ENCODE results near the gene SAMD8.
"Not testable (repeated sequence)": the region's sequence is repeated elsewhere in the genome, so short reads cannot be mapped to it uniquely, and the experiment has no call there.

Gene SAMD8

GRCh38 chr10:75107756-75108683 is 3.4 kb upstream of the SAMD8 start:
- Mint-ChIP-seq H3K4me1 (ENCODE audit: low read depth) (peaks cover 22% of the 10 kb centered on the region), H3K4me3 (no peak overlapping the region), H3K27ac (no peak overlapping the region), H3K36me3 (ENCODE audit: low read depth) (no peaks in the 10 kb centered on the region), H3K27me3 (ENCODE audit: low read depth) (no peaks in the 10 kb centered on the region), H3K9me3 (no peaks in the 10 kb centered on the region)
- DNase-seq (ENCODE audit: low spot score): no peak

GRCh38 chr10:75108684-75109458 is 2.6 kb upstream of the SAMD8 start:
- Mint-ChIP-seq H3K36me3 (ENCODE audit: low read depth) (no peaks in the 10 kb centered on the region), H3K27me3 (ENCODE audit: low read depth) (no peaks in the 10 kb centered on the region), H3K4me1 (ENCODE audit: low read depth) (peaks cover 30% of the 10 kb centered on the region), H3K9me3 (no peaks in the 10 kb centered on the region), H3K27ac (no peak overlapping the region), H3K4me3 (peak overlapping the region; percentile 66)
- no peak for DNase-seq (ENCODE audit: low spot score)

GRCh38 chr10:75109459-75109778 is 2.0 kb upstream of the SAMD8 start:
- Mint-ChIP-seq H3K4me3 (peak overlapping the region; percentile 66), H3K4me1 (ENCODE audit: low read depth) (peaks cover 32% of the 10 kb centered on the region), H3K36me3 (ENCODE audit: low read depth) (no peaks in the 10 kb centered on the region), H3K27me3 (ENCODE audit: low read depth) (no peaks in the 10 kb centered on the region), H3K9me3 (no peaks in the 10 kb centered on the region), H3K27ac (peak overlapping the region; percentile 37)
- DNase-seq (ENCODE audit: low spot score): no peak

- no peaks in the 10 kb centered on the region for H3K9me3 Mint-ChIP-seq
- peak overlapping the region; percentile 87 for H3K4me3 Mint-ChIP-seq
- no peaks in the 10 kb centered on the region for H3K27me3 Mint-ChIP-seq (ENCODE audit: low read depth)
Observed at GRCh38 chr10:75110006-75110632, 1.3 kb upstream of the SAMD8 start.

DNA sequence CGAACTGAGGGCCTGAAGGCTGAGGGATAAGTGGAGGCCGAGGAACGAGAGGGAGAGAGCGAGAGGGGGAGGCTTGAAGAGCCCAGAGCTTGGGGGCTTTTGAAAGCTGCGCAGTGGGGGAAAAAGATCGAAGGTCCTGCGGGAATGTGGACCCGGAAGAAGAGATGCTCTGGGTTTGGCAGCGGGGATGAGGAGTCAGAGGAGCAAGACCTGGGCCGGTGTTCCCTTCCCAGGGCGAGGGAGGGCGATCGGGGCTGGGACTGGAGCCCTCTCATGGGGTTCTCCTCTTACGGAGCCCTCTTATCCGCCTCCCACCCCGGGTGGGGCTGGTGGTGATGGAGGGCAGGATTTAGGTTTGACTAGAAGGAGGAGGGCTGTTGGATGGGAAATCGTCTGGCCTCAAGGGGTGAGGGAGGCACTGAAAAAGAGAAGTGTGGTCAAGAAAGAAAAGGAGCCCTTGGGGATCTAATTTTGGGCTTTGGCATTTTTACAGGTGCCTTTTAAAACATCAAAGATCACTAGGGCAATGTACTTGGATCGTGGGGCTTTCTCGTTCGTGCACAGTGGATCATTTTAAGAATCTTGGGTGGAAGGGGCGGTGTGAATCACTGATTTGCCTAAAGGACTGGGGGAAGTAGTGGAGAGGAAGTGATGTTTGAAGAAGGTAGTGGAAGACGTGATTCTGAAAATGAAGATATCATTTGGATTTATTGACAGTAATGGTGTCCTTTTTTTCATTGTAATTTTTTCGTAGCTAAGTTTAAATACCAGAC is 637 bp downstream of the SAMD8 start:
- peaks cover 43% of the 10 kb centered on the region for H3K4me1 Mint-ChIP-seq (ENCODE audit: low read depth)

More at GRCh38 chr10:75110006-75110632, 1.3 kb upstream of the SAMD8 start:
- Mint-ChIP-seq H3K36me3 (ENCODE audit: low read depth) (no peaks in the 10 kb centered on the region), H3K4me1 (ENCODE audit: low read depth) (peaks cover 39% of the 10 kb centered on the region), H3K27ac (peak overlapping the region; percentile 87)
- DNase-seq (ENCODE audit: low spot score): no peak

GRCh38 chr10:75115137-75115536 is 3.7 kb downstream of the SAMD8 start:
- no peak overlapping the region for H3K27ac Mint-ChIP-seq

More for the DNA sequence above, 637 bp downstream of the SAMD8 start:
- DNase-seq (ENCODE audit: low spot score): peak; percentile 40
- no peaks in the 10 kb centered on the region for H3K27me3 Mint-ChIP-seq (ENCODE audit: low read depth)
- peak overlapping the region; percentile 92 for H3K27ac Mint-ChIP-seq
- H3K4me3 Mint-ChIP-seq: peak overlapping the region; percentile 86
- no peaks in the 10 kb centered on the region for H3K36me3 Mint-ChIP-seq (ENCODE audit: low read depth)
- no peaks in the 10 kb centered on the region for H3K9me3 Mint-ChIP-seq

GRCh38 chr10:75116941-75117775 is 5.7 kb downstream of the SAMD8 start:
- not testable (repeated sequence) for DNase-seq (ENCODE audit: low spot score); H3K4me3 Mint-ChIP-seq; H3K36me3 Mint-ChIP-seq (ENCODE audit: low read depth); H3K9me3 Mint-ChIP-seq; H3K27ac Mint-ChIP-seq; H3K27me3 Mint-ChIP-seq (ENCODE audit: low read depth)
- peaks cover 35% of the 10 kb centered on the region for H3K4me1 Mint-ChIP-seq (ENCODE audit: low read depth)

More at GRCh38 chr10:75115137-75115536, 3.7 kb downstream of the SAMD8 start:
- DNase-seq (ENCODE audit: low spot score): no peak
- Mint-ChIP-seq H3K9me3 (no peaks in the 10 kb centered on the region), H3K4me1 (ENCODE audit: low read depth) (peaks cover 42% of the 10 kb centered on the region), H3K36me3 (ENCODE audit: low read depth) (no peaks in the 10 kb centered on the region), H3K4me3 (no peak overlapping the region), H3K27me3 (ENCODE audit: low read depth) (no peaks in the 10 kb centered on the region)

DNA sequence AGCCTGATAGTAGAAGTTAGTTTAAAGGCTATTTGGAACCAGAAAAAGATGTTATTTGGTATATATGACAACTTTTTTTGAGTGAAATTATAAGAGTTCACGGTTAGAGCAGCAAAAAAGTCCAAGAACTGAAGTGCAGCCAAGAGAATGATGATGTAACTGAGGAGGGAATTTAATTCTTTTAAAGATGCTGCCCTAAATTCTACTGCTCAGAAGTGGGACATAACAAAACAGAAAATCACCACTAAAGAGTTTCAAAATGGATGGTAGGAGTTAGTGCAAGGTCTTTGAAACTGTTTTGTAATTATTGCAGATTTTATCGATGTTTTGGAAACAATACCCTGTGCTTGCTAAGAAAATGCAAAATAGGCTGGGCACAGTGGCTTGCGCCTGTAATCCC is 6.5 kb downstream of the SAMD8 start:
- Mint-ChIP-seq H3K27me3 (ENCODE audit: low read depth) (no peaks in the 10 kb centered on the region), H3K36me3 (ENCODE audit: low read depth) (no peaks in the 10 kb centered on the region), H3K4me3 (no peak overlapping the region), H3K9me3 (no peaks in the 10 kb centered on the region), H3K4me1 (ENCODE audit: low read depth) (peaks cover 28% of the 10 kb centered on the region), H3K27ac (no peak overlapping the region)
- DNase-seq (ENCODE audit: low spot score): no peak

- H3K27ac Mint-ChIP-seq; H3K4me3 Mint-ChIP-seq; H3K9me3 Mint-ChIP-seq; DNase-seq (ENCODE audit: low spot score); H3K36me3 Mint-ChIP-seq (ENCODE audit: low read depth); H3K27me3 Mint-ChIP-seq (ENCODE audit: low read depth): not testable (repeated sequence)
- H3K4me1 Mint-ChIP-seq (ENCODE audit: low read depth): peaks cover 17% of the 10 kb centered on the region
Observed at GRCh38 chr10:75119444-75120066, 8.1 kb downstream of the SAMD8 start.

DNA sequence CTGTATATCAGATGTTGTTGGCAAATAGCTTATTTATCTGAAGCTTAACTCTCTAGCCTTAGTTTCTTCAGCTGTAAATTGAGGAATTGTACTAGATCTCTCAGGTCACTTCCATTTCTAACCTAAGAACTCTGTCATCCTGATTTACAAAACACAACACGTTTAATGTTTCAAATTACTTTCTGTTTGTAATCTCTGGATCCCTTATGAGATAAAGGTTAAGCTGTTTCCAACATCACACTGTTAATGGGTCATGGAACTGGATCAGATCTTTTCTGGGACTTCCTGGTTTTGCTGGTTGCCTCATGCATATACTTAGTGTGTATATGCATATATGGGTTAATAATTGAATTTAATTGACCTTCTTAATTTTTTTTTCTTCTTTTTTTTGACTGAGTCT is 9.9 kb downstream of the SAMD8 start:
- Mint-ChIP-seq H3K27ac (peak overlapping the region; percentile 5), H3K36me3 (ENCODE audit: low read depth) (peaks cover 12% of the 10 kb centered on the region), H3K4me1 (ENCODE audit: low read depth) (peaks cover 14% of the 10 kb centered on the region), H3K27me3 (ENCODE audit: low read depth) (no peaks in the 10 kb centered on the region), H3K9me3 (no peaks in the 10 kb centered on the region), H3K4me3 (no peak overlapping the region)
- no peak for DNase-seq (ENCODE audit: low spot score)

DNA sequence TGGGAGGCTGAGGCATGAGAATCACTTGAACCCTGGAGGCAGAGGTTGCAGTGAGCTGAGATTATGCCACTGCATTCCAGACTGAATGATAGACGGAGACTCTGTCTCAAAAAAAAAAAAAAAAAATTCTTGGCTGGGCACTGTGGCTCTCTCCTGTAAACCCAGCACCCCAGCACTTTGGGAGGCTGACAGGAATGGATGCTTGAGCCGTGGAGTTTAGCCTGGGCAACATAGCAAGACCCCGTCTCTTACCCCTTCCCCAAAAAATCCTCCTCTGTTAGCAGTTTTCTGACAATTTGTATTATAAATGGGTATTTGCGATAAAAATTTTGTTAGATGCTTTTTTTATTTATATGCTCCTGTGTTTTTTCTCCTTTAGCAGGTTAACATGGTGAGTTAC is 11.0 kb downstream of the SAMD8 start:
- no peak for DNase-seq (ENCODE audit: low spot score)
- Mint-ChIP-seq H3K4me1 (ENCODE audit: low read depth) (peaks cover 14% of the 10 kb centered on the region), H3K27ac (no peak overlapping the region), H3K9me3 (no peaks in the 10 kb centered on the region), H3K36me3 (ENCODE audit: low read depth) (peaks cover 12% of the 10 kb centered on the region), H3K4me3 (no peak overlapping the region), H3K27me3 (ENCODE audit: low read depth) (no peaks in the 10 kb centered on the region)

- H3K4me1 Mint-ChIP-seq (ENCODE audit: low read depth): peaks cover 10% of the 10 kb centered on the region
- peaks cover 12% of the 10 kb centered on the region for H3K36me3 Mint-ChIP-seq (ENCODE audit: low read depth)
- DNase-seq (ENCODE audit: low spot score): no peak
- no peaks in the 10 kb centered on the region for H3K9me3 Mint-ChIP-seq
- H3K4me3 Mint-ChIP-seq: no peak overlapping the region
- H3K27ac Mint-ChIP-seq: peak overlapping the region; percentile 67
- H3K27me3 Mint-ChIP-seq (ENCODE audit: low read depth): no peaks in the 10 kb centered on the region
Observed at GRCh38 chr10:75123088-75123682, 11.7 kb downstream of the SAMD8 start.
